Measurements from ENCODE around the gene PGRMC2.

PGRMC2 gene

GRCh38 chr4:128299848-128300247, 12.2 kb upstream of the PGRMC2 start:
- no peak for DNase-seq (ENCODE audit: low spot score)
- TF ChIP-seq, protein P1, sequence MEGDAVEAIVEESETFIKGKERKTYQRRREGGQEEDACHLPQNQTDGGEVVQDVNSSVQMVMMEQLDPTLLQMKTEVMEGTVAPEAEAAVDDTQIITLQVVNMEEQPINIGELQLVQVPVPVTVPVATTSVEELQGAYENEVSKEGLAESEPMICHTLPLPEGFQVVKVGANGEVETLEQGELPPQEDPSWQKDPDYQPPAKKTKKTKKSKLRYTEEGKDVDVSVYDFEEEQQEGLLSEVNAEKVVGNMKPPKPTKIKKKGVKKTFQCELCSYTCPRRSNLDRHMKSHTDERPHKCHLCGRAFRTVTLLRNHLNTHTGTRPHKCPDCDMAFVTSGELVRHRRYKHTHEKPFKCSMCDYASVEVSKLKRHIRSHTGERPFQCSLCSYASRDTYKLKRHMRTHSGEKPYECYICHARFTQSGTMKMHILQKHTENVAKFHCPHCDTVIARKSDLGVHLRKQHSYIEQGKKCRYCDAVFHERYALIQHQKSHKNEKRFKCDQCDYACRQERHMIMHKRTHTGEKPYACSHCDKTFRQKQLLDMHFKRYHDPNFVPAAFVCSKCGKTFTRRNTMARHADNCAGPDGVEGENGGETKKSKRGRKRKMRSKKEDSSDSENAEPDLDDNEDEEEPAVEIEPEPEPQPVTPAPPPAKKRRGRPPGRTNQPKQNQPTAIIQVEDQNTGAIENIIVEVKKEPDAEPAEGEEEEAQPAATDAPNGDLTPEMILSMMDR (IDR thresholded peaks at IDR 0.05; ENCODE audit: extremely low read depth, missing control alignments) = no peak

GRCh38 chr4:128298852-128299251, 11.2 kb upstream of the PGRMC2 start:
- TF ChIP-seq, protein P1 (IDR thresholded peaks at IDR 0.05; ENCODE audit: extremely low read depth, missing control alignments) = no peak
- DNase-seq (ENCODE audit: low spot score) = no peak

- TF ChIP-seq, protein P1 (IDR thresholded peaks at IDR 0.05; ENCODE audit: extremely low read depth, missing control alignments) = no peak
- no peak for DNase-seq (ENCODE audit: low spot score)
Observed at GRCh38 chr4:128298146-128298758, 10.6 kb upstream of the PGRMC2 start.

DNA sequence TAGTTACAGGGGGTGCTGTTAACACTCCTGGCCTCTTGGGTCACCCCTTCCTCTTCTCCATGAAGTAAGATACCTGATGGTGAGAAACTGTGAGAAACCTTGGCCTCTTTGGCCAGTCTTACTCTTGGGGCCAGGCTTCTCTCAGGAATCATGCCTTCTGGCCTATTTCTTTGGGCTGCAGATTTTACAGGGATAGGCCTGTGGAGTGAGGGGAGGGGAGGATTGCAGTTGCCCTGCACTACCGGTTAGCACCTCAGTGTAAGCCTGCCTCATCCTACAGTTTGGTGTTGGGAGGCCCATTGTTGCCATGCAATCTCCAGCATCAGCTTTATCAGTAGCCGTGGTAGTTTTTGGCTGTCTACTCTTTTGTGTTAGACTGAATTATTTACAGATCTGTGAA, 7.6 kb upstream of the PGRMC2 start:
- TF ChIP-seq, protein P1 (IDR thresholded peaks at IDR 0.05; ENCODE audit: extremely low read depth, missing control alignments) = no peak
- DNase-seq (ENCODE audit: low spot score) = no peak

DNA sequence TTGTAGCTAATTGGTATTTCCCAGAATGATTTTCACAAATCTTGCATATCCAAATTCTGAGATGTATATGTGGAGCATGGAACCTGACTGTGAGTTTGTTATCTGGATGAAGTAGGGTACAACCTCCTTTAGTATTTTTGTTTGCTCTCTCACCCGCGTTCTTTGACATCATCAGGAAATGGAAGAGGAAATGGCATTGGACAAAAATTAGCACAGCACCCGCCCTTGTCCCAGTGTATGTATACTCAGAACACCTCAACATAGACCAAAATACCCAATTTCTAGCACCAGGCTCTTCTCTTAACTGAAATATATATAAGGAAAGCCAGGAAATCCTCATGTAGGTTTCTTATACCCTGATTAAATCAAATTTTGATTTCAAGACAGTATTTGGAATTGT, 6.9 kb upstream of the PGRMC2 start:
- TF ChIP-seq, protein P1 (IDR thresholded peaks at IDR 0.05; ENCODE audit: extremely low read depth, missing control alignments) = no peak
- DNase-seq (ENCODE audit: low spot score) = no peak

DNA sequence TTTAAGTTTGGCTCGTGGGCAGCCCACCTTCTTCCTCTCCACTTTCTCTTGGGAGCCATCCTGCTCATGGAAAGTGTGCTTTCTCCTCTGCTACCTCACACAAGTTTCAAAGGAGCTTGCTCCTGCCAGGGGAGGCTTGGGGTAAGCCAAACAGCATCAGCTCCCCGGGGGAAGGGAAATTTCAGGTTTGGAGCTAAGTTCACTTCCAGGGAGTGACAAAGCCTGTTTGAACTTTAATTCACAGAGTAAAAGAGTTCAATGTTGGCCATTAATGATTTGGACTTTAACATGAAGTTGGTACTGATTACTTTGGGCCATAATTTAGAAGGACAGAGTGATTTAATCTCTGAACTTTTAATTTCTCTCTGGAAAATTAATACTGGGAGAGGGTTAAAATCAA, 4.7 kb upstream of the PGRMC2 start:
- no peak for DNase-seq (ENCODE audit: low spot score)
- TF ChIP-seq, protein P1 (IDR thresholded peaks at IDR 0.05; ENCODE audit: extremely low read depth, missing control alignments) = no peak

DNA sequence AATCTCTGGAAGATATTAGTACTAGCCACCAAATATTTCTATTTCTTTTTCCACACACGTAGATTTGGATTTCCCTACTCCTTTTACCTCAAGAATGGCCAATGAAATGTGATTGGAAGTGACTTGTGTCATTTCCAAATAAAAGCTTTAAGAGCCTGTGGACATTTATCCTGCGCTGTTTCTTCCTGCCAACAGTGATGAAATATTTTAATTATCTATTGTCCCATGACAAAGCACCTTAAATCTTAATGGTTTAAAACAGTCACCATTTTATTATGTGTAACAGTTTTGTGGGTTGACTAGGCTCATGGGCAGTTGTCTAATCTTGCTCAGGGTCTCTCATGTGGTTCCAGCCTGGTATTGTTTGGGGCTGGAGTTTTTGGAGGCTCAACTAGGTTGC, 3.5 kb upstream of the PGRMC2 start:
- no peak for DNase-seq (ENCODE audit: low spot score)
- TF ChIP-seq, protein P1 (IDR thresholded peaks at IDR 0.05; ENCODE audit: extremely low read depth, missing control alignments) = no peak

All from GM20000 (cell line).